ENCODE measurements around the gene CEP72. TPM values are rescaled to one million over a fixed set of nuclear protein-coding genes. Genes with fewer than 3 reads are reported as not detected.

CEP72 gene
- total RNA-seq, 1 donor from 2014 or later: 7.6 TPM

DNA sequence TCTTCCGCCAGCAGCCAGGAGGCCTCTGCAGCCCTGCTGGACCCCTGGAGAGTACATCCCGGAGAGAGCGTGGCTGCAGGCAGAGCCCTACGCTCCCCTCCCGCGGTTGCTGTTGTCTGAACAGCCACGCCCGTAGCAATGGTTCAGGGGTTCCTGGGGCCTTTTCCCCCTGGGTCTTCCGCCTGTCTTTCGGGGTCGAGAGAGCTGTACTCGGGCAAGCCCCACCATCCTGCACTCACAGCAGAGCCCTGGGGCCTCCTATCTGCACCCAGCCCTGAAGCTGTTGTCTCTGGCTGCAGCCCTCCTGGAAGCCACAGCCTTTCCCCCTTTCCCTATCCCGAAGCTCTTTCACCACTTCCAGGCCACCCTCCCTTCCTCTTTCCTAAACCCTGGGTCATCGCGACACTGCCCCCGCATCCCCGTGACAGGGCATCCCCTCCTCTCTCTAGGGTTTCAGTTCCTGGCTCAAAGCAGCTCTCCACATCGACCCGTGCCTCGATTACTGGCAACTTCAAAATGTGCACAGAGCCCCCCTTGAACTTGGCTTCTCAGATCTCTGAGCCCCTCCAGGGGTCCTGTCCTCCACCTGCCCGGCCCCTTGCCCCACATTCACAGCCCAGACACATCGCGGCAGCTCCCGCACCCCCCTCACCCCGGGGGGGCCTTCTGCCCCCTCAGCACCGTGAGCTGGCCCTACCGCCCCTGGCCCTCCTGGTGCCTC, 43.9 kb upstream of the CEP72 start:
- TF ChIP-seq, protein P1, sequence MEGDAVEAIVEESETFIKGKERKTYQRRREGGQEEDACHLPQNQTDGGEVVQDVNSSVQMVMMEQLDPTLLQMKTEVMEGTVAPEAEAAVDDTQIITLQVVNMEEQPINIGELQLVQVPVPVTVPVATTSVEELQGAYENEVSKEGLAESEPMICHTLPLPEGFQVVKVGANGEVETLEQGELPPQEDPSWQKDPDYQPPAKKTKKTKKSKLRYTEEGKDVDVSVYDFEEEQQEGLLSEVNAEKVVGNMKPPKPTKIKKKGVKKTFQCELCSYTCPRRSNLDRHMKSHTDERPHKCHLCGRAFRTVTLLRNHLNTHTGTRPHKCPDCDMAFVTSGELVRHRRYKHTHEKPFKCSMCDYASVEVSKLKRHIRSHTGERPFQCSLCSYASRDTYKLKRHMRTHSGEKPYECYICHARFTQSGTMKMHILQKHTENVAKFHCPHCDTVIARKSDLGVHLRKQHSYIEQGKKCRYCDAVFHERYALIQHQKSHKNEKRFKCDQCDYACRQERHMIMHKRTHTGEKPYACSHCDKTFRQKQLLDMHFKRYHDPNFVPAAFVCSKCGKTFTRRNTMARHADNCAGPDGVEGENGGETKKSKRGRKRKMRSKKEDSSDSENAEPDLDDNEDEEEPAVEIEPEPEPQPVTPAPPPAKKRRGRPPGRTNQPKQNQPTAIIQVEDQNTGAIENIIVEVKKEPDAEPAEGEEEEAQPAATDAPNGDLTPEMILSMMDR (IDR thresholded peaks at IDR 0.05): no peak
- Mint-ChIP-seq H3K4me3 (ENCODE audit: unreplicated experiment) (no peak overlapping the region), H3K27ac (ENCODE audit: unreplicated experiment) (no peak overlapping the region), H3K36me3 (ENCODE audit: unreplicated experiment) (no peaks in the 10 kb centered on the region), H3K27me3 (ENCODE audit: unreplicated experiment) (peaks cover 3% of the 10 kb centered on the region), H3K9me3 (ENCODE audit: unreplicated experiment) (peaks cover 15% of the 10 kb centered on the region), H3K4me1 (ENCODE audit: unreplicated experiment) (peaks cover 3% of the 10 kb centered on the region)
- peak; percentile 84 for DNase-seq (ENCODE audit: extremely low spot score, unreplicated experiment)

DNA sequence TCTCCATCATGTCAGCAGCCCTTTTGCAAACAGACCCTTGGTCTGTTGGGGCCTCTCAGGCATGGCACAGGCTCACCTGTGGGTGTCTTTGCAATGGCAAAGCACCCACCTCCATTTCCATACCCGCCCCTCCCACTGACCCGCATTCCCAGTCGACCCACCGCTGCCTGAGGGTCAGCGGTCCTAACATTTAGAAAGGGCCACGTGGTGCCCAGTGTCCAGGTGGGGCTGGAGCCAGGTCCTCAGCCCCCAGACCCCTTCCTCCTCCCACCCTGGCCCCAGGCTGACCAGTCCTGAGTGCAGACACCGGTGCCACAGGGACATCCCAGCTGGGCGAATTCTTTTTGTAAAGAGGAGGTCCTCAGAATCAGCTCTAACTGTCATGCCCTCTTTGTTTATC, 43.3 kb upstream of the CEP72 start:
- DNase-seq (ENCODE audit: extremely low spot score, unreplicated experiment): peak; percentile 71
- TF ChIP-seq, protein P1 (IDR thresholded peaks at IDR 0.05): no peak
- H3K27me3 Mint-ChIP-seq (ENCODE audit: unreplicated experiment): peaks cover 3% of the 10 kb centered on the region
- no peak overlapping the region for H3K4me3 Mint-ChIP-seq (ENCODE audit: unreplicated experiment)
- H3K4me1 Mint-ChIP-seq (ENCODE audit: unreplicated experiment): peaks cover 3% of the 10 kb centered on the region
- H3K27ac Mint-ChIP-seq (ENCODE audit: unreplicated experiment): no peak overlapping the region
- no peaks in the 10 kb centered on the region for H3K36me3 Mint-ChIP-seq (ENCODE audit: unreplicated experiment)
- H3K9me3 Mint-ChIP-seq (ENCODE audit: unreplicated experiment): peaks cover 15% of the 10 kb centered on the region

DNA sequence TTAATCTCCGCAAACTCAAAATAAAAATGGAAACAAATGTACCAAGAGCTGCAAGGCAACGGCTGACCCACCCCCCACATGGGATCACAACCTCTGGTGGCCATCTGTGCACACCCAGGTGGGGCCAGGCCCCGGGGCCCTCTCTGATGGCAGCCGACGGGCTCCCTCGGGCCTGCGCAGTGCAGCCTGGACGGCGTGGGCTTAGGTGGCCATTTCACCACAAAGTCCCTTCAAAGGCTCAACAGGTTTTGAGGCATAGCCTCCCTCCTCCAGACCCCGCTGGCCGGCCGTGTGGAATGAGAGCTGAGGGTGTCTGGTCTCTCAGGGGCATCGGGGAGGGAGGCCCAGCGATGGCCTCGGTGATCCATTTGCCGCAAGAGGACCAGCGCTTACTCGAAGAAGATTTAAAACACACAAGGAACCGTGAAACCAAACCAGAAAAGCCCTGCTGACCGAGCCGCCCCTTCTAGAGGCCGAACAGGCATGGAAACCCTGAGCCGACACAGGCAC, 42.7 kb upstream of the CEP72 start:
- TF ChIP-seq, protein P1 (IDR thresholded peaks at IDR 0.05): no peak
- peaks cover 3% of the 10 kb centered on the region for H3K4me1 Mint-ChIP-seq (ENCODE audit: unreplicated experiment)
- no peak overlapping the region for H3K27ac Mint-ChIP-seq (ENCODE audit: unreplicated experiment)
- H3K4me3 Mint-ChIP-seq (ENCODE audit: unreplicated experiment): no peak overlapping the region
- no peaks in the 10 kb centered on the region for H3K36me3 Mint-ChIP-seq (ENCODE audit: unreplicated experiment)
- DNase-seq (ENCODE audit: extremely low spot score, unreplicated experiment): peak; percentile 83
- peaks cover 15% of the 10 kb centered on the region for H3K9me3 Mint-ChIP-seq (ENCODE audit: unreplicated experiment)
- peaks cover 3% of the 10 kb centered on the region for H3K27me3 Mint-ChIP-seq (ENCODE audit: unreplicated experiment)

DNA sequence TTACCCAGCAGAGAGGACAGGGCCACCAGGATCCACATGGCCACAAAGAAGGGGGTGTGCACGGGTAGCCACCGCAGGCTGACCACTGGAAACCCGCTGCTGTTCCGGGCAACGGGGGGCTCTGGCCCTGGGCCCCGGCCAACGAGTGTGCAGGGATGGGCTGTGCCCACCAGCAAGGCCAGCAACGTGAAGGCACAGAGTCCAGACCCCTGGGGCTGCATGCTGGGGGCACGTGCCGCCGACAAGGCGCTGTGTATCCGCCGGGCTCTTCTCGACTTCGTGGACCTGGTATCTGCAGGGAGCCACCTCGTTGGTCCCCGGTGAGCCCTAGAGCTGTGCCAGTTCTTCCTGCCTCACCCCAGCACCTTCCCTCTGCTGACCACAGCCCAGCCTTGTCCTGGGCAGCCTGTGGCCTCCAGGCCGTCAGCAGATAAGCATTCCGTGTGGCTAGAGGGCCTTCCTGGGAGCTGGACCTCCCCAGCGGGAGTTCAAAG, 42.2 kb upstream of the CEP72 start:
- peak; percentile 80 for DNase-seq (ENCODE audit: extremely low spot score, unreplicated experiment)
- Mint-ChIP-seq H3K27me3 (ENCODE audit: unreplicated experiment) (peaks cover 3% of the 10 kb centered on the region), H3K4me3 (ENCODE audit: unreplicated experiment) (no peak overlapping the region), H3K27ac (ENCODE audit: unreplicated experiment) (no peak overlapping the region), H3K9me3 (ENCODE audit: unreplicated experiment) (peaks cover 15% of the 10 kb centered on the region), H3K36me3 (ENCODE audit: unreplicated experiment) (no peaks in the 10 kb centered on the region), H3K4me1 (ENCODE audit: unreplicated experiment) (peaks cover 3% of the 10 kb centered on the region)
- TF ChIP-seq, protein P1 (IDR thresholded peaks at IDR 0.05): no peak

DNA sequence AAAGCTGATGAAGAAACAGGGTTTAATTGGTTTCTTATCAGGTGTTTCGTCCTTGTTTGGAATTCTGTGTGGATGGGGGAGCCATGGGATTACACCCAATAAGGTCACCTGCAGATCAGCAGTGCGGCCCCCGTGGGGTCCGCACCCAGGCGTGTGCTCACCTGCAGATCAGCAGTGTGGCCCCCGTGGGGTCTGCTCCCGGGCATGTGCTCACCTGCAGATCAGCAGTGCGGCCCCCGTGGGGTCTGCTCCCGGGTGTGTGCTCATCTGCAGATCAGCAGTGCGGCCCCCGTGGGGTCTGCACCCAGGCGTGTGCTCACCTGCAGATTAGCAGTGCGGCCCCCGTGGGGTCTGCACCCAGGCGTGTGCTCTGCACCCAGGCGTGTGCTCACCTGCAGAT, 41.7 kb upstream of the CEP72 start:
- H3K27me3 Mint-ChIP-seq (ENCODE audit: unreplicated experiment): peaks cover 7% of the 10 kb centered on the region
- no peak overlapping the region for H3K27ac Mint-ChIP-seq (ENCODE audit: unreplicated experiment)
- DNase-seq (ENCODE audit: extremely low spot score, unreplicated experiment): no peak
- peaks cover 3% of the 10 kb centered on the region for H3K4me1 Mint-ChIP-seq (ENCODE audit: unreplicated experiment)
- TF ChIP-seq, protein P1 (IDR thresholded peaks at IDR 0.05): no peak
- peaks cover 15% of the 10 kb centered on the region for H3K9me3 Mint-ChIP-seq (ENCODE audit: unreplicated experiment)
- no peaks in the 10 kb centered on the region for H3K36me3 Mint-ChIP-seq (ENCODE audit: unreplicated experiment)
- no peak overlapping the region for H3K4me3 Mint-ChIP-seq (ENCODE audit: unreplicated experiment)

Data from osteocyte (in vitro differentiated cells).